GM12878 (cell line): ENCODE measurements around the gene NADSYN1. TPM values are rescaled to one million over a fixed set of nuclear protein-coding genes. Genes with fewer than 3 reads are reported as not detected.

ENCODE experiments used
- ATAC-seq: fragments of 200-7000 bp; cut with Tn5 transposase; 3 replicates; pipeline ENCODE4 v1.9.1; 2020; ENCODE audit warnings: mild to moderate bottlenecking, moderate library complexity
- BruUV-seq: library from RNA; stranded (reverse); fragments of 400-500 nt; replicated peaks from 2 replicates; lab custom pipeline; 2021; lab: Mats Ljungman, UMichigan
- CTCF ChIA-PET: fragments of 300-600 bp; sonication (Branson Sonifier 250); formaldehyde crosslinking; extraction: SDS; loops from one replicate; lab custom pipeline; 2021; ENCODE audit warnings: inconsistent platforms; lab: Yijun Ruan, JAX
- POLR2A ChIA-PET: fragments of 350-600 bp; formaldehyde crosslinking; extraction: SDS; loops from one replicate; lab custom pipeline; 2021; ENCODE audit warnings: inconsistent platforms; lab: Charles Lee
- RAD21 ChIA-PET: fragments of 300-600 bp; sonication (Branson Sonifier 250); formaldehyde crosslinking; loops from one replicate; lab custom pipeline; 2023; ENCODE audit warnings: antibody characterized with exemption; ENCODE audit not compliant: unreplicated experiment; lab: Charles Lee
- SMC1A ChIA-PET: fragments of 300-600 bp; sonication (Branson Sonifier 250); formaldehyde crosslinking; loops from one replicate; lab custom pipeline; 2023; ENCODE audit not compliant: unreplicated experiment, uncharacterized antibody; lab: Charles Lee
- DNase-seq: peaks from one replicate; pipeline ENCODE4 v3.0.0-alpha.2; 2011; ENCODE audit warnings: low read depth, low spot score
- FAIRE-seq: peaks from 3 replicates; lab custom pipeline; 2011; peaks lifted over from hg19 to GRCh38; lab: Jason Lieb, UNC
- H2AFZ ChIP-seq: 2 replicates; pipeline ENCODE4 v1.6.0; 2011; ENCODE audit warnings: low read depth, low read length, control low read depth; ENCODE audit not compliant: control insufficient read depth
- H3K27ac ChIP-seq: 2 replicates; pipeline ENCODE4 v1.5.1; 2011; ENCODE audit warnings: control low read depth; ENCODE audit not compliant: control insufficient read depth, insufficient read depth
- H3K27me3 ChIP-seq, 2 experiments: replicated peaks in 1 of 2; 2 replicates each; pipeline versions ENCODE4 v1.6.0 to v1.6.1; 2011; ENCODE audit warnings: low read length in 1 of 2; ENCODE audit not compliant: control insufficient read depth in 2 of 2, insufficient read depth in 2 of 2
- H3K36me3 ChIP-seq, 2 experiments: 2 replicates each; pipeline ENCODE4 v1.5.1; 2011; ENCODE audit warnings: low read length in 1 of 2; ENCODE audit not compliant: control insufficient read depth in 2 of 2, insufficient read depth in 2 of 2
- H3K4me1 ChIP-seq: 2 replicates; pipeline ENCODE4 v1.6.1; 2011; ENCODE audit warnings: mild to moderate bottlenecking, low read length, moderate library complexity, mixed read lengths; ENCODE audit not compliant: control insufficient read depth, insufficient read depth
- H3K4me2 ChIP-seq: 2 replicates; pipeline ENCODE4 v1.6.0; 2011; ENCODE audit warnings: control low read depth; ENCODE audit not compliant: control insufficient read depth, insufficient read depth
- H3K4me3 ChIP-seq: fragments of 200-600 bp; sonication (generic); 2 replicates; pipeline ENCODE4 v1.5.1; 2016
- H3K79me2 ChIP-seq: 2 replicates; pipeline ENCODE4 v1.6.0; 2011; ENCODE audit warnings: low read length; ENCODE audit not compliant: control insufficient read depth, insufficient read depth
- H3K9ac ChIP-seq: 2 replicates; pipeline ENCODE4 v1.8.0; 2011; ENCODE audit warnings: low read length, control low read depth, mixed read lengths; ENCODE audit not compliant: control insufficient read depth, insufficient read depth
- H3K9me3 ChIP-seq: replicated peaks from 3 replicates; pipeline ENCODE4 v1.5.1; 2011; ENCODE audit warnings: mild to moderate bottlenecking, low read length; ENCODE audit not compliant: control insufficient read depth, insufficient read depth
- H4K20me1 ChIP-seq: 2 replicates; pipeline ENCODE4 v1.6.0; 2011; ENCODE audit not compliant: control insufficient read depth, insufficient read depth
- BCLAF1 ChIP-seq: fragments of 450-650 bp; IDR thresholded peaks from 2 replicates; pipeline ENCODE4 v1.6.1; 2017; ENCODE audit warnings: antibody characterized with exemption, mild to moderate bottlenecking, moderate library complexity
- CEBPB ChIP-seq, 2 experiments: fragments of 150-350 bp in 1 of 2; IDR thresholded peaks; 2 replicates each; pipeline ENCODE4 v1.6.1; 2012 to 2014; ENCODE audit warnings: low read depth in 2 of 2, low read length in 2 of 2, borderline replicate concordance in 1 of 2, inconsistent platforms in 1 of 2
- CEBPZ ChIP-seq: fragments of 150-350 bp; IDR thresholded peaks from 2 replicates; pipeline ENCODE4 v1.6.1; 2016; ENCODE audit warnings: low read depth, low read length
- FOS ChIP-seq: IDR thresholded peaks from 3 replicates; pipeline ENCODE4 v1.6.1; 2011; ENCODE audit warnings: borderline replicate concordance; ENCODE audit not compliant: insufficient read length; ENCODE audit errors: extremely low read depth
- GATAD2B ChIP-seq: fragments of 450-650 bp; conservative IDR thresholded peaks from 2 replicates; pipeline ENCODE4 v1.6.1; 2017; ENCODE audit warnings: low read depth, mild to moderate bottlenecking, moderate library complexity
- IRF4 ChIP-seq: IDR thresholded peaks from 2 replicates; pipeline ENCODE4 v1.6.1; 2011; ENCODE audit warnings: low read depth, low read length
- KDM1A ChIP-seq: fragments of 200-600 bp; sonication (generic); IDR thresholded peaks from 2 replicates; pipeline ENCODE4 v1.6.1; 2016; ENCODE audit warnings: borderline replicate concordance
- MTA2 ChIP-seq: fragments of 450-650 bp; IDR thresholded peaks from 2 replicates; pipeline ENCODE4 v1.6.1; 2016; ENCODE audit warnings: low read depth, mild to moderate bottlenecking, moderate library complexity
- NFXL1 ChIP-seq: fragments of 450-650 bp; IDR thresholded peaks from 2 replicates; pipeline ENCODE4 v1.6.1; 2017; ENCODE audit warnings: antibody characterized with exemption, mild to moderate bottlenecking, borderline replicate concordance
- NFYB ChIP-seq: IDR thresholded peaks from 2 replicates; pipeline ENCODE4 v1.6.1; 2011; ENCODE audit warnings: low read depth, mild to moderate bottlenecking, low read length, improper control_type of control experiment, moderate library complexity; ENCODE audit not compliant: insufficient read depth
- NR2C2 ChIP-seq: IDR thresholded peaks from 2 replicates; pipeline ENCODE4 v1.6.1; 2011; ENCODE audit warnings: borderline replicate concordance, low read depth; ENCODE audit not compliant: control insufficient read depth, insufficient read length
- POLR2AphosphoS5 ChIP-seq: IDR thresholded peaks from 2 replicates; pipeline ENCODE4 v1.6.1; 2011; ENCODE audit warnings: mild to moderate bottlenecking, low read length, inconsistent platforms
- RUNX3 ChIP-seq: IDR thresholded peaks from 2 replicates; pipeline ENCODE4 v1.6.1; 2012; ENCODE audit warnings: low read length, inconsistent platforms
- SKIL ChIP-seq: fragments of 450-650 bp; IDR thresholded peaks from 2 replicates; pipeline ENCODE4 v1.6.1; 2017; ENCODE audit warnings: mild to moderate bottlenecking, low read depth, inconsistent platforms; ENCODE audit not compliant: poor library complexity, severe bottlenecking
- SPI1 ChIP-seq: IDR thresholded peaks from 2 replicates; pipeline ENCODE4 v1.6.1; 2011; ENCODE audit warnings: low read depth, mild to moderate bottlenecking, low read length, moderate library complexity, borderline replicate concordance; ENCODE audit not compliant: insufficient read depth
- SREBF1 ChIP-seq: IDR thresholded peaks from 2 replicates; pipeline ENCODE4 v1.6.1; 2012; ENCODE audit warnings: mild to moderate bottlenecking, low read length
- TARDBP ChIP-seq: IDR thresholded peaks from 2 replicates; pipeline ENCODE4 v1.6.1; 2016; ENCODE audit warnings: borderline replicate concordance
- ZBED1 ChIP-seq: IDR thresholded peaks from 2 replicates; pipeline ENCODE4 v1.6.1; 2016; ENCODE audit warnings: borderline replicate concordance
- WGBS: methylation state at CpG from one replicate; pipeline ENCODE4 v1.1.6; 2016; ENCODE audit warnings: low lambda C conversion rate; ENCODE audit not compliant: insufficient replicate concordance, insufficient coverage; ENCODE audit errors: missing lambda C conversion rate; 5-methylcytosine and 5-hydroxymethylcytosine counted together
- in situ Hi-C: fragments of 300-500 bp; cut with MboI; formaldehyde crosslinking; loops from 9 replicates; pipeline ENCODE4 v1.14.3; 2018; ENCODE audit warnings: mixed read lengths
- intact Hi-C: fragments of 100-400 bp; cut with micrococcal nuclease; formaldehyde crosslinking; loops from one replicate; pipeline ENCODE4 v1.14.2; 2022; ENCODE audit not compliant: unreplicated experiment
- polyA plus RNA-seq, 11 experiments: library from polyadenylated mRNA; depleted of rRNA in 4 of 11; unstranded in 6 of 11; stranded (reverse) in 5 of 11; fragments of >200 nt; fragmentation: Nextera tagmentation in 4 of 11; fragmentation: Illumina TruSeq in 1 of 11; extraction: Ambion mirVana in 4 of 11; extraction: Trizol in 1 of 11; gene quantifications; 1 replicate in 1 of 11; 2 replicates in 10 of 11; pipeline versions ENCODE4 v1.2.1 to v1.2.3, GENCODE V29; 2011 to 2016; ENCODE audit warnings: inconsistent platforms in 2 of 11, missing spikeins in 2 of 11, low read depth in 1 of 11
- total RNA-seq, 4 experiments: library from RNA; depleted of rRNA in 3 of 4; stranded (reverse); fragments of >200 nt in 3 of 4; fragmentation: Illumina TruSeq in 1 of 4; extraction: Trizol in 1 of 4; gene quantifications; 2 replicates each; pipeline versions ENCODE4 v1.2.1 to v1.2.3, GENCODE V29; 2013 to 2021

The NADSYN1 gene
- total and polyA plus RNA-seq, 10 of the 15 experiments (the other 5 are each of a cell fraction or from before 2014, with no cell fraction given), result 12.2 to 90.2 (median 69.5) TPM

GRCh38 chr11:71456294-71456693 lies 3.3 kb downstream of the NADSYN1 start:
- H3K4me2 ChIP-seq, result no peak overlapping the region
- FAIRE-seq (no peak), DNase-seq (no peak), ATAC-seq (no peak)
- no peak overlapping the region for H3K9ac ChIP-seq
- no peak for TF ChIP-seq SREBF1
- TF ChIP-seq NFXL1, result no peak
- no peak for TF ChIP-seq RUNX3
- TF ChIP-seq BCLAF1, result no peak
- TF ChIP-seq MTA2, result no peak
- no peak for TF ChIP-seq CEBPB (IDR thresholded peaks at IDR 0.05; ENCODE audit: borderline replicate concordance in 1 of 2, low read depth in 2 of 2, low read length in 2 of 2)
- no peak for TF ChIP-seq SKIL
- TF ChIP-seq ZBED1, result no peak
- TF ChIP-seq GATAD2B, result no peak
- TF ChIP-seq POLR2AphosphoS5, result no peak
- no peak for TF ChIP-seq FOS
- no peak for TF ChIP-seq CEBPZ
- no peak for TF ChIP-seq NFYB
- TF ChIP-seq IRF4, result no peak
- no peak for TF ChIP-seq NR2C2
- TF ChIP-seq SPI1, result no peak
- TF ChIP-seq KDM1A, result no peak
- no peak for TF ChIP-seq TARDBP
- no peak overlapping the region for H3K27ac ChIP-seq
- no peaks in the 10 kb centered on the region for H4K20me1 ChIP-seq
- in situ Hi-C loops, result no loop called here
- no peaks in the 10 kb centered on the region for H3K27me3 ChIP-seq
- 85% methylated on average over 8 of the region's 8 CpGs for WGBS
- SMC1A ChIA-PET, result no interaction called here
- H3K36me3 ChIP-seq, result peaks cover 24 to 27% of the 10 kb centered on the region in 2 experiments
- POLR2A ChIA-PET, result no interaction called here
- RAD21 ChIA-PET, result interaction anchor here (1.0 kb wide), 1 partner anchor 107 kb away, joined by 4 read pairs; no protein-coding TSS in a partner anchor
- peaks cover 26% of the 10 kb centered on the region for H3K79me2 ChIP-seq
- H3K4me1 ChIP-seq, result peaks cover 8% of the 10 kb centered on the region; the same call in 1 of the 2 replicates
- H3K4me3 ChIP-seq, result no peak overlapping the region
- CTCF ChIA-PET, result interaction anchor here (1.8 kb wide), 1 partner anchor 107 kb away, joined by 5 read pairs; no protein-coding TSS in a partner anchor
- intact Hi-C loops, result no loop called here
- no TSS peak for BruUV-seq
- no peaks in the 10 kb centered on the region for H3K9me3 ChIP-seq
- H2AFZ ChIP-seq, result no peak overlapping the region
